ENCODE measurements around the gene CBLB.

DNA sequence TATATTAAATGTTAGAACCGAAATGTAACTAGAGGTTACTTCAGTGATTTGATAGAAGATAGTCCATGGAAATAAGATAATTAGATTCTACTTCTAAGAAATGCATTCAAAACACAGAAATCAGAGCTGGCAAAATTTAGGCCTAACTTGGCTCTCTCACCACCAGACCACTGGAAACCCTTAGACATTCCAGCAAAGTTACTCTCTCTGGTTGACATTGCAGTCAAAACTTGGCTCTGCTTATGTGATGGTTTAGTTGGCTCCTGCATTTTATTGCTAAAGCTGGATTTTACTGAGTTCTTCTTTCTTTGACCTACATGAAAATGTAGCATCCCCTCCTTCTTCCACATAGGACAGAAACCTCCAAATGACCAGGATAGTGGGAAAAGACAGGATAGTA is 35.4 kb upstream of the CBLB start:
- TF ChIP-seq POLR2A (IDR thresholded peaks at IDR 0.05), result no peak
- TF ChIP-seq, protein P1, sequence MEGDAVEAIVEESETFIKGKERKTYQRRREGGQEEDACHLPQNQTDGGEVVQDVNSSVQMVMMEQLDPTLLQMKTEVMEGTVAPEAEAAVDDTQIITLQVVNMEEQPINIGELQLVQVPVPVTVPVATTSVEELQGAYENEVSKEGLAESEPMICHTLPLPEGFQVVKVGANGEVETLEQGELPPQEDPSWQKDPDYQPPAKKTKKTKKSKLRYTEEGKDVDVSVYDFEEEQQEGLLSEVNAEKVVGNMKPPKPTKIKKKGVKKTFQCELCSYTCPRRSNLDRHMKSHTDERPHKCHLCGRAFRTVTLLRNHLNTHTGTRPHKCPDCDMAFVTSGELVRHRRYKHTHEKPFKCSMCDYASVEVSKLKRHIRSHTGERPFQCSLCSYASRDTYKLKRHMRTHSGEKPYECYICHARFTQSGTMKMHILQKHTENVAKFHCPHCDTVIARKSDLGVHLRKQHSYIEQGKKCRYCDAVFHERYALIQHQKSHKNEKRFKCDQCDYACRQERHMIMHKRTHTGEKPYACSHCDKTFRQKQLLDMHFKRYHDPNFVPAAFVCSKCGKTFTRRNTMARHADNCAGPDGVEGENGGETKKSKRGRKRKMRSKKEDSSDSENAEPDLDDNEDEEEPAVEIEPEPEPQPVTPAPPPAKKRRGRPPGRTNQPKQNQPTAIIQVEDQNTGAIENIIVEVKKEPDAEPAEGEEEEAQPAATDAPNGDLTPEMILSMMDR (IDR thresholded peaks at IDR 0.05 in 4 of 5, conservative IDR thresholded peaks at IDR 0.05 in 1 of 5), result no peak

Measured in gastrocnemius medialis (tissue), 4 donors.